HL-60 (cell line): ENCODE results near the gene SNX25.

Source experiments
- DNase-seq, 2 experiments: peaks; one replicate each; pipeline ENCODE4 v3.0.0-alpha.2; 2010 to 2020; ENCODE audit warnings: low read depth in 1 of 2, low spot score in 1 of 2
- H3K27ac ChIP-seq: fragments of 250-450 bp; sonication (Bioruptor Pico); replicated peaks from 2 replicates; pipeline ENCODE4 v1.5.1; 2020; ENCODE audit warnings: mild to moderate bottlenecking, moderate library complexity
- H3K27me3 ChIP-seq: fragments of 250-450 bp; sonication (Bioruptor Pico); 2 replicates; pipeline ENCODE4 v1.5.1; 2021; ENCODE audit warnings: mild to moderate bottlenecking, moderate library complexity; ENCODE audit not compliant: insufficient read depth, poor library complexity, severe bottlenecking
- H3K4me3 ChIP-seq: replicated peaks from 2 replicates; pipeline ENCODE4 v1.5.1; 2011; ENCODE audit warnings: mild to moderate bottlenecking, control low read depth, low read length; ENCODE audit not compliant: insufficient read depth
- GABPA ChIP-seq: IDR thresholded peaks from 2 replicates; pipeline ENCODE4 v1.6.1; 2012; ENCODE audit warnings: low read depth
- POLR2AphosphoS5 ChIP-seq: IDR thresholded peaks from 2 replicates; pipeline ENCODE4 v1.6.1; 2012; ENCODE audit warnings: low read depth
- REST ChIP-seq: IDR thresholded peaks from 2 replicates; pipeline ENCODE4 v1.6.1; 2012; ENCODE audit warnings: low read depth; ENCODE audit not compliant: insufficient replicate concordance
- SPI1 ChIP-seq: IDR thresholded peaks from 2 replicates; pipeline ENCODE4 v1.6.1; 2012; ENCODE audit warnings: low read depth, mild to moderate bottlenecking, borderline replicate concordance
- TF ChIP-seq, protein P1 (sequence below): IDR thresholded peaks from one replicate; pipeline ENCODE4 v1.5.1; 2011; ENCODE audit warnings: low read length, control low read depth, inconsistent platforms; ENCODE audit not compliant: insufficient read depth

SNX25 gene

DNA sequence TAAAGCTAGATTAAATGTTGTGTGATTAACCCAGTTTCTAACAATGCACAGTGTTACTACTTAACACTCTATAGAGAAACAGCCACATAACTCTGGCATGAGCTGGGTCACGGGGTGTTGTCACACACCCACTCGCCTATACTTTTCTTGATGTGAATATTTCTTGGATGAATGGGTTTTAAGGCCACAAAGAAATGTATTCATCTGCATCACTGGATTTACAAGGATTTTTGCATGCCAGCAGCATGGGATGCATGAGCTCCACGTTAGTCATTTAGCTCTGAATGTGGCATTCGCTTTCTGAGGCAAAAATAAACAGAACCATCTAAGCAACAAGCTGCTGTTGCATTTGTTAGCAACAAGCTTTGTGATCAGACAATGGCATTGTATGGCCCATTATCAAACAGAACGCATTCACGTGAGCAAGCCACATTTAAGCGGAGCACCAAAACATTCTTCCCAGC, 96.6 kb downstream of the SNX25 start:
- DNase-seq, result no peak
- H3K27ac ChIP-seq, result no peak overlapping the region
- TF ChIP-seq, protein P1, sequence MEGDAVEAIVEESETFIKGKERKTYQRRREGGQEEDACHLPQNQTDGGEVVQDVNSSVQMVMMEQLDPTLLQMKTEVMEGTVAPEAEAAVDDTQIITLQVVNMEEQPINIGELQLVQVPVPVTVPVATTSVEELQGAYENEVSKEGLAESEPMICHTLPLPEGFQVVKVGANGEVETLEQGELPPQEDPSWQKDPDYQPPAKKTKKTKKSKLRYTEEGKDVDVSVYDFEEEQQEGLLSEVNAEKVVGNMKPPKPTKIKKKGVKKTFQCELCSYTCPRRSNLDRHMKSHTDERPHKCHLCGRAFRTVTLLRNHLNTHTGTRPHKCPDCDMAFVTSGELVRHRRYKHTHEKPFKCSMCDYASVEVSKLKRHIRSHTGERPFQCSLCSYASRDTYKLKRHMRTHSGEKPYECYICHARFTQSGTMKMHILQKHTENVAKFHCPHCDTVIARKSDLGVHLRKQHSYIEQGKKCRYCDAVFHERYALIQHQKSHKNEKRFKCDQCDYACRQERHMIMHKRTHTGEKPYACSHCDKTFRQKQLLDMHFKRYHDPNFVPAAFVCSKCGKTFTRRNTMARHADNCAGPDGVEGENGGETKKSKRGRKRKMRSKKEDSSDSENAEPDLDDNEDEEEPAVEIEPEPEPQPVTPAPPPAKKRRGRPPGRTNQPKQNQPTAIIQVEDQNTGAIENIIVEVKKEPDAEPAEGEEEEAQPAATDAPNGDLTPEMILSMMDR, result no peak
- no peak for TF ChIP-seq REST
- TF ChIP-seq POLR2AphosphoS5, result no peak
- no peak for TF ChIP-seq GABPA
- no peak for TF ChIP-seq SPI1
- H3K4me3 ChIP-seq, result no peak overlapping the region
- H3K27me3 ChIP-seq, result no peaks in the 10 kb centered on the region

- TF ChIP-seq POLR2AphosphoS5, result no peak
- no peak for TF ChIP-seq REST
- TF ChIP-seq, protein P1, result no peak
- TF ChIP-seq SPI1, result no peak
- TF ChIP-seq GABPA, result no peak
- Histone ChIP-seq H3K27me3 (no peaks in the 10 kb centered on the region), H3K4me3 (no peak overlapping the region), H3K27ac (no peak overlapping the region)
- no peak for DNase-seq
Measured at GRCh38 chr4:185307136-185307950, 97.9 kb downstream of the SNX25 start.

GRCh38 chr4:185309770-185310169, 100.4 kb downstream of the SNX25 start:
- Histone ChIP-seq H3K4me3 (no peak overlapping the region), H3K27ac (no peak overlapping the region)

More at GRCh38 chr4:185309770-185310169, 100.4 kb downstream of the SNX25 start:
- no peaks in the 10 kb centered on the region for H3K27me3 ChIP-seq
- no peak for DNase-seq
- TF ChIP-seq GABPA (no peak), SPI1 (no peak), POLR2AphosphoS5 (no peak), REST (no peak)
- TF ChIP-seq, protein P1, result no peak
